NCI-H82 treated with DMSO at 0.1 percent for 48 hours (cell line): ENCODE measurements around the gene ZFHX2.
A peak's percentile ranks its signal among the peaks of the same experiment; 100 is the strongest.

ENCODE experiments used
- DNase-seq: peaks from one replicate; lab custom pipeline; 2025; ENCODE audit not compliant: unreplicated experiment; lab: John Stamatoyannopoulos, UW

Gene ZFHX2

DNA sequence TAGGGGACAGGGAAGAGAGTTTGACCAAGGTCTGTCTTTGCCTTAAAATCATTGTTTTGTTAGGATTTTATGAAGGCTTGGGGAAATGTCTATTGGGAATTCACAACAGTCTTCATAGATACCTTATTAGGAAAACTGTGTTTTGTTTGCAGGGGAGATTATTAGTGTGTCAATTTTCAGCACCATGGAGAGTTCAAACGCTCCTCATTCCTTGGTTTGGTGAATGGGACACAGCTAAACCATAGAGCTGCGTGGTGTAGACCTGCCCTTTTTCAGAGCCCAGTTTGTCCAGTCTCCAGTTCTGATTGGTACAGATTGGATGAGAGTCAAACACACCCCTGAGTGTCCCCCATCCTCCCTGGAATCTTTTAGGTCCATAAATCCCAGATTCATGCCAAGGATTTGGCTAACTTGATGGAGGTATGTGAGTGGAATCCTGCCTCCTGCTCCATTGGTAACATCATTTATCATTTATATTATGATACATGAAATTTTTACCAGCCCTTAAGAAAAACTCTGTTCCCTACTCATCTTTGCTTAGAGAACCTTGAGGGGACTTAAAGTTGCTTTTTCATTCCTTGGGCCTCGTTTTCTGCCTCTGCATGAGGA, 70.1 kb downstream of the ZFHX2 start:
- DNase-seq = no peak

DNA sequence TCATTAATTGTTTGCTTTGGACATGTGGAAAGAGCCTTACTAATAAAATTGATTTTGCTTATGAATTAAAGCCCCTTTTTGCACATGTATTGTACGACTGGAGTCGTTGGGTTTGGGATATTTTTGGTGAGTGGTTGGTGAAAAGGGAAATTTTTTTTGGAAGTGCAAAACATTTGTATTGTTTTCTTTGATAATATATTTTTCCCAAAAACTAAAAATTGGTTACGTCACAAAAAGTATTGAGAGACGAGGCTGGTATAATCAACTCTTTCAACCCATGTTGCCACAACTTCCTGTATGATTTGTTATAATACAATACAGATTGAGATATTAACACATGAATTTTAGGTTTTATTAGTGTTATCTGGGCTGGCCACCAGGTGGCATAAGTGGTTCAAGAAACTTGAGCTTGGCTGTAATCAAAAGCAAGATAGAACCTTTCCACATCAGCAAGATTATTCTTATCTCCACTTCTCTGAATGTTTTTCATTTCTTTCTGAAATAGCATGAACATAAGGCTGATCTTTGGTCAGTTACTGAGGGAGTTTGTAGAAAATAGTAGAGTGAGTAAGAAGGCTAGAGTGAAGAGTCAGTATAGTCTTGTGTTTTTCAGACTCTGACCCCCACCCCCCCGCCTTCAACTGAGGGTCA, 73.3 kb downstream of the ZFHX2 start:
- DNase-seq = peak; percentile 8

DNA sequence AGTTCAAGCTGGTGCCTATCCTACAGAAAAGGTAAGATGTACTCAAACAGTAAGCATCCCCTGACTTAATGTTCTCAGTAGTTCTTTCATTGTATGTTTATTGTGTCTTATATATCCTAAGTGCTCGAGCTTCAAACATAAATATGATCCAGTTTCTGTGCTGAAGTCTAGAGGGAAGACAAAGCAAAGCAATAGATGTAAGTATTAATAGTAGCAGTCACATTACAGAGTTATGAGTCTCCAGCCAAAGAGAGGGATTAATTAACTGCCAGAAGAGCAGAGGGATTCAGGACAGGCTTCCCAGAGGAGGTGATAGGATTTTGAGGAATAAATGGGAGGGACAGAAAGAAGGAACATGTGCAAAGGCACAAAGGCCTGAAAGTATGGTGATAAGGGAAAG, 80.6 kb downstream of the ZFHX2 start:
- no peak for DNase-seq
